Esophagus squamous epithelium (tissue), 5 donors: ENCODE results near the gene PPP3R2. TPM values are rescaled to one million over a fixed set of nuclear protein-coding genes. Genes with fewer than 3 reads are reported as not detected.
"Not testable (repeated sequence)": the region's sequence is repeated elsewhere in the genome, so short reads cannot be mapped to it uniquely, and the experiment has no call there.

Experiments used
- DNase-seq: peaks from one replicate; lab custom pipeline; 2025; lab: John Stamatoyannopoulos, UW
- H3K27ac ChIP-seq, 4 donors: fragments of 200-600 bp; sonication (generic); one replicate each; pipeline ENCODE4 v1.5.1; 2016 to 2019; ENCODE audit warnings: mild to moderate bottlenecking in 1 of 4
- H3K27me3 ChIP-seq, 4 donors: fragments of 200-600 bp; sonication (generic); 1 replicate in 3 of 4; 2 replicates in 1 of 4; pipeline versions ENCODE4 v1.5.1 to v1.6.0; 2017 to 2021; ENCODE audit warnings: antibody characterized with exemption in 1 of 4
- H3K36me3 ChIP-seq, 3 donors: fragments of 200-600 bp; sonication (generic); one replicate each; pipeline ENCODE4 v1.5.1; 2016 to 2019
- H3K4me1 ChIP-seq, 3 donors: fragments of 200-600 bp; sonication (generic); one replicate each; pipeline ENCODE4 v1.5.1; 2017 to 2019
- H3K4me3 ChIP-seq, 4 donors: fragments of 200-600 bp; sonication (generic); 1 replicate in 3 of 4; 2 replicates in 1 of 4; pipeline ENCODE4 v1.5.1; 2016 to 2019; ENCODE audit warnings: mild to moderate bottlenecking in 2 of 4, moderate library complexity in 1 of 4
- H3K9me3 ChIP-seq, 3 donors: fragments of 200-600 bp; sonication (generic); one replicate each; pipeline ENCODE4 v1.5.1; 2016 to 2019
- POLR2A ChIP-seq, 4 donors: fragments of 450-650 bp; IDR thresholded peaks; one replicate each; pipeline ENCODE4 v1.6.1; 2017; ENCODE audit warnings: antibody characterized with exemption in 4 of 4, mild to moderate bottlenecking in 4 of 4, moderate library complexity in 3 of 4
- WGBS, 2 donors: methylation state at CpG; one replicate each; pipeline ENCODE4 v1.1.5; 2018; 5-methylcytosine and 5-hydroxymethylcytosine counted together
- intact Hi-C: fragments of 100-400 bp; cut with DNase I; formaldehyde crosslinking; loops from one replicate; pipeline ENCODE4 v1.15.0; 2022
- total RNA-seq, 4 donors: library from RNA; depleted of rRNA; stranded (reverse); fragments of >200 nt; gene quantifications; one replicate each; pipeline ENCODE4 v1.1.0, GENCODE V29; 2016
- TF ChIP-seq, protein P1 (sequence below), 6 experiments: fragments of 450-650 bp in 4 of 6; fragments of 200-600 bp in 2 of 6; sonication (generic) in 2 of 6; IDR thresholded peaks; one replicate each; pipeline ENCODE4 v1.5.1; 2016 to 2019; ENCODE audit warnings: antibody characterized with exemption in 6 of 6, mild to moderate bottlenecking in 4 of 6, moderate library complexity in 4 of 6
- donor health status: DM: yes; HTN: yes; CAD: no.

The PPP3R2 gene
- total RNA-seq, 4 donors from 2014 or later, result not detected

DNA sequence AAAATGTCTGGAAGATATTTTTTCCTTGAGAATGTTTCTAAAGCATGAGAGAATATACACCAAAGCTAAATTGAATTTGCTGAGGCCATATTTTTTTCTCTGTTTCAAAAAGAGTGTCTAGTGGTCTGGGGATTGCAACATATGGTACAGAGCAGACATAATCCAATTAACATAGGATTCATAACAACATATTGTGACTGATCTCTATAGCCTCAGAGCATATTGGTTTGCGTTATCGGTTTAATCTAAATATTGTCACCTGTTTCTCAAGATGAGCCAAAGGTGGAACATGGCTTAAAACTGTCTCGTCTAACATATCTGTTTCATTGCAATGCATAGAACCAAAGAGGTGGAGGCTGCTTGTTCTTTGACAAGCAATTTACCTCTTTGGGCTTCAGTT lies 3.9 kb downstream of the PPP3R2 start:
- Histone ChIP-seq H3K27me3 (peaks cover 0 to 3% (median 0%) of the 10 kb centered on the region in 4 donors), H3K36me3 (no peaks in the 10 kb centered on the region), H3K9me3 (no peaks in the 10 kb centered on the region), H3K4me3 (no peak overlapping the region), H3K27ac (no peak overlapping the region), H3K4me1 (no peaks in the 10 kb centered on the region)
- 77 to 91% methylated on average over 3 of the region's 3 CpGs for WGBS, 2 donors
- intact Hi-C loops, result no loop called here
- TF ChIP-seq, protein P1, sequence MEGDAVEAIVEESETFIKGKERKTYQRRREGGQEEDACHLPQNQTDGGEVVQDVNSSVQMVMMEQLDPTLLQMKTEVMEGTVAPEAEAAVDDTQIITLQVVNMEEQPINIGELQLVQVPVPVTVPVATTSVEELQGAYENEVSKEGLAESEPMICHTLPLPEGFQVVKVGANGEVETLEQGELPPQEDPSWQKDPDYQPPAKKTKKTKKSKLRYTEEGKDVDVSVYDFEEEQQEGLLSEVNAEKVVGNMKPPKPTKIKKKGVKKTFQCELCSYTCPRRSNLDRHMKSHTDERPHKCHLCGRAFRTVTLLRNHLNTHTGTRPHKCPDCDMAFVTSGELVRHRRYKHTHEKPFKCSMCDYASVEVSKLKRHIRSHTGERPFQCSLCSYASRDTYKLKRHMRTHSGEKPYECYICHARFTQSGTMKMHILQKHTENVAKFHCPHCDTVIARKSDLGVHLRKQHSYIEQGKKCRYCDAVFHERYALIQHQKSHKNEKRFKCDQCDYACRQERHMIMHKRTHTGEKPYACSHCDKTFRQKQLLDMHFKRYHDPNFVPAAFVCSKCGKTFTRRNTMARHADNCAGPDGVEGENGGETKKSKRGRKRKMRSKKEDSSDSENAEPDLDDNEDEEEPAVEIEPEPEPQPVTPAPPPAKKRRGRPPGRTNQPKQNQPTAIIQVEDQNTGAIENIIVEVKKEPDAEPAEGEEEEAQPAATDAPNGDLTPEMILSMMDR (IDR thresholded peaks at IDR 0.05), result no peak
- TF ChIP-seq POLR2A (IDR thresholded peaks at IDR 0.05), result no peak
- no peak for DNase-seq

DNA sequence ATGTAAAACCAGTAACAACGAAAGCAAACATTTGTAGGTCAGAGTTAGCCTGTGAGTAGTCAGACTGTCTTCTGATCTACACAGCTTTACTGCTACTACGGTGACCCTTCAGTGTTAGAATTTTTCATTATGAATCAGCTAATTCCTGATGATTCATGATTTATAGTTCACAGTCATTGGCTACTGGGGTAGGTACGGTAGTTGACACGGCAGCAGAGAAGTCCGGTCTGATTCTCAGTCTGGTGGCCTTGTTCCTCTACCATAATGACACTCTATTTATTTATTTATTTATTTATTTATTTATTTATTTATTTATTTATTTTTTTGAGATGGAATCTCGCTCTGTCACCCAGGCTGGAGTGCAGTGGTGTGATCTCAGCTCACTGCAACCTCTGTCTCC lies 4.7 kb downstream of the PPP3R2 start:
- H3K27ac ChIP-seq, H3K27me3 ChIP-seq, intact Hi-C loops, H3K4me3 ChIP-seq, H3K9me3 ChIP-seq, H3K4me1 ChIP-seq, H3K36me3 ChIP-seq, DNase-seq: not testable (repeated sequence)
- WGBS, 2 donors, result 77 to 78% methylated on average over 5 of the region's 6 CpGs

DNA sequence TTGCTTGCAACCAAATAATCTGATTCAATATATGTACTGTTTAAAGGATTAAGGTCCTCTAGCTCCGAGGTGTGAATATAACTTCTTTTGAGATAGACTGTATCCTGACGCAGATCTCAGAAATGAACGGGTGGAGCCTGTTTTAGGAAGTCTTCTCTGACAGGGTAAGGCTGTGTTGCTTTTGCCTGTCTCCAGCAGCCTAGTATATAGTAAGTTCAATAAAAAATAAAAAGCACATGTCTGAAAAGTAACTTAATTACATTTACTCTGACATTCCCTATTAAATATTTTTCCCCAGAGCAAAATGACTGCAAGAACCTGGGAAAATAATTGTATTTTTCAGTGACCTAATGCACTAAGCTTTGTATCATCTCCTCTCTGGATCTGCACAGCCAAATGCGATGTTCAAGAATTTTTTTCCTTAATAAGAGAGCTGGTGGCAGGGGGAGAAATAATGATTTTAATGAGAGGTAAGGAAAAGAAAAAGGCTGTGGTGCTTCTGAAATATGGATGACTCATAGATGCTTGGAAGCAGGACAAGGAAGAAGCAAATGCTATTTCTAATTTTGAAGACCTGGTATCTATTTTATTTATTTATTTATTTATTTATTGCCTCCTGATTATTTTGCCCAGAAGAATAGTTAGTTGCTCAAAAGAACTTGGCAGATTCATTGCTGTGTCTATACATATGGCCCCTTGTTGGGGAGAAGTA lies 7.3 kb downstream of the PPP3R2 start:
- H3K27ac ChIP-seq, result no peak overlapping the region
- H3K27me3 ChIP-seq, result no peaks in the 10 kb centered on the region
- intact Hi-C loops, result no loop called here
- no peaks in the 10 kb centered on the region for H3K36me3 ChIP-seq
- no peaks in the 10 kb centered on the region for H3K9me3 ChIP-seq
- TF ChIP-seq, protein P1 (IDR thresholded peaks at IDR 0.05), result no peak
- TF ChIP-seq POLR2A (IDR thresholded peaks at IDR 0.05), result no peak
- no peak for DNase-seq
- WGBS, 2 donors, result 72 to 76% methylated on average over 4 of the region's 4 CpGs
- H3K4me1 ChIP-seq, result no peaks in the 10 kb centered on the region
- H3K4me3 ChIP-seq, result no peak overlapping the region

DNA sequence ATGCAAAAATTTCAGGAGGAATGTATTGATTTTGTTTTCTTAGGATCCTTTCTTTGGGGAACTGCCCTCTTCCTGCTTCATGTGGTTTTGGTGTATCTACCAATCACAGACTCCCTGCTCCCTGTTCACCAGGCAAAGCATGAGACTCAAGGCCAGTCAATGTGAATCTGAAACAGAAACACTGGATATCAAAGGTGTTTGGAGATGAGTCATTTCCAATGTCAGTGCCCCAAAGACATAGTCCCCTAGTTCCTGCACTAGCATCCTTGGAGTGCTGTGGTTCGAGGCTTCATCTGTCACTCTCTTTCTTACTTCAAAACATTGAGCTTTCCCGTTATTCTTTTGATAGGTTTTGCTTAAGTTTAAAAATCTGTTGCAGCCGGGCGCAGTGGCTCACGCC lies 8.1 kb downstream of the PPP3R2 start:
- H3K36me3 ChIP-seq, result no peaks in the 10 kb centered on the region
- no peak overlapping the region for H3K4me3 ChIP-seq
- no peak overlapping the region for H3K27ac ChIP-seq
- TF ChIP-seq, protein P1 (IDR thresholded peaks at IDR 0.05), result no peak
- no peak for TF ChIP-seq POLR2A (IDR thresholded peaks at IDR 0.05)
- H3K27me3 ChIP-seq, result no peaks in the 10 kb centered on the region
- H3K4me1 ChIP-seq, result no peaks in the 10 kb centered on the region
- no peak for DNase-seq
- H3K9me3 ChIP-seq, result no peaks in the 10 kb centered on the region
- intact Hi-C loops, result no loop called here
- WGBS, 2 donors, result 77 to 84% methylated on average over 5 of the region's 5 CpGs

DNA sequence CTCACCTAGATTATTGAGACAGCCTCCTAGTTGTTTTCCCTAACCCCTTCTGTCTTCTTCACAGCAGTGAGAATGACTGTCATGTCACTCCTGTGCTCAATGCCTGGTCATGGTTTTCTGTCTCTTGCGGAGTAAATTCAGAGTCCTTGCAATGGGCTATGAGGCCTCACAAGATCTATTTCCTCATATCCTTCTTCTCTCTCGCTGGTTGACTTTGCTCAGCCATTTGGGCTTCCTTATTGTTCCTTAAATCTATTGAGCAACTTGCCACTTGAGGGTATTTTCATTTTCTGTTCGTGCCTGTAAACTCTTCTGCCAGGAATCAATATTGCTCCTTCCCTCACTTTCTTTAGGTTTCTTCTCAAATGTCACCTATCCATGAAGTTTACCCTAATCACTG lies 9.0 kb downstream of the PPP3R2 start:
- no peak overlapping the region for H3K27ac ChIP-seq
- WGBS, 2 donors, result 36 to 63% methylated on average over 3 of the region's 3 CpGs
- no peaks in the 10 kb centered on the region for H3K4me1 ChIP-seq
- H3K27me3 ChIP-seq, result no peaks in the 10 kb centered on the region
- no peak overlapping the region for H3K4me3 ChIP-seq
- no peak for DNase-seq
- intact Hi-C loops, result no loop called here
- no peaks in the 10 kb centered on the region for H3K9me3 ChIP-seq
- H3K36me3 ChIP-seq, result no peaks in the 10 kb centered on the region
- no peak for TF ChIP-seq POLR2A (IDR thresholded peaks at IDR 0.05)
- TF ChIP-seq, protein P1 (IDR thresholded peaks at IDR 0.05), result no peak
